HEK293 (cell line): Measurements from ENCODE around the gene TIMP2.

Source experiments
- CTCF ChIA-PET: fragments of 350-600 bp; formaldehyde crosslinking; extraction: SDS; loops from one replicate; lab custom pipeline; 2021; ENCODE audit warnings: antibody characterized with exemption; lab: Yijun Ruan, JAX
- POLR2A ChIA-PET: fragments of 300-600 bp; formaldehyde crosslinking; extraction: SDS; loops from one replicate; lab custom pipeline; 2020; ENCODE audit warnings: antibody characterized with exemption, inconsistent platforms; lab: Yijun Ruan, JAX
- H3K27ac ChIP-seq: fragments of 200-500 bp; sonication (Bioruptor generic); 2 replicates; pipeline ENCODE4 v1.5.1; 2014; ENCODE audit warnings: low read depth, low read length, control low read depth, inconsistent platforms; ENCODE audit errors: extremely low read depth
- H3K36me3 ChIP-seq, 2 experiments: fragments of 200-500 bp in 1 of 2; sonication (Bioruptor generic) in 1 of 2; 1 replicate in 1 of 2; 2 replicates in 1 of 2; pipeline ENCODE4 v1.5.1; 2014 to 2017; ENCODE audit warnings: inconsistent platforms in 2 of 2, low read length in 2 of 2; ENCODE audit not compliant: control insufficient read depth in 2 of 2, insufficient read depth in 1 of 2
- H3K4me1 ChIP-seq: fragments of 200-500 bp; sonication (Bioruptor generic); 2 replicates; pipeline ENCODE4 v1.5.1; 2014; ENCODE audit warnings: mild to moderate bottlenecking, low read length, inconsistent platforms; ENCODE audit not compliant: control insufficient read depth, insufficient read depth
- H3K4me3 ChIP-seq: 2 replicates; pipeline ENCODE4 v1.5.1; 2011; ENCODE audit warnings: low read depth, mild to moderate bottlenecking, control low read depth, low read length, moderate library complexity
- H3K9me3 ChIP-seq: fragments of 200-500 bp; sonication (Bioruptor generic); 2 replicates; pipeline ENCODE4 v1.5.1; 2014; ENCODE audit warnings: low read depth, low read length, inconsistent platforms; ENCODE audit not compliant: control insufficient read depth, insufficient read depth
- GLI4 ChIP-seq: fragments of 450-650 bp; formaldehyde crosslinking; IDR thresholded peaks from 2 replicates; pipeline ENCODE4 v1.5.1; 2016; ENCODE audit warnings: missing biosample characterization, missing genetic modification characterization
- OVOL3 ChIP-seq: fragments of 450-650 bp; formaldehyde crosslinking; IDR thresholded peaks from 2 replicates; pipeline ENCODE4 v1.5.1; 2016; ENCODE audit warnings: missing biosample characterization, missing genetic modification characterization
- ZNF121 ChIP-seq: fragments of 450-650 bp; formaldehyde crosslinking; IDR thresholded peaks from 2 replicates; pipeline ENCODE4 v1.5.1; 2016; ENCODE audit warnings: missing biosample characterization, missing genetic modification characterization
- ZNF146 ChIP-seq: fragments of 450-650 bp; formaldehyde crosslinking; IDR thresholded peaks from 2 replicates; pipeline ENCODE4 v1.5.1; 2016; ENCODE audit warnings: missing biosample characterization, missing genetic modification characterization
- ZNF157 ChIP-seq: fragments of 450-650 bp; formaldehyde crosslinking; IDR thresholded peaks from 2 replicates; pipeline ENCODE4 v1.5.1; 2016; ENCODE audit warnings: missing biosample characterization, missing genetic modification characterization
- ZNF223 ChIP-seq: fragments of 450-650 bp; formaldehyde crosslinking; IDR thresholded peaks from 2 replicates; pipeline ENCODE4 v1.5.1; 2016; ENCODE audit warnings: missing biosample characterization, missing genetic modification characterization
- ZNF423 ChIP-seq: fragments of 450-650 bp; formaldehyde crosslinking; IDR thresholded peaks from 2 replicates; pipeline ENCODE4 v1.5.1; 2016; ENCODE audit warnings: missing biosample characterization, missing genetic modification characterization
- ZNF555 ChIP-seq: fragments of 450-650 bp; formaldehyde crosslinking; conservative IDR thresholded peaks from 2 replicates; pipeline ENCODE4 v1.5.1; 2017; ENCODE audit warnings: missing biosample characterization, mild to moderate bottlenecking, missing genetic modification characterization, inconsistent platforms
- ZNF558 ChIP-seq: fragments of 450-650 bp; formaldehyde crosslinking; IDR thresholded peaks from 2 replicates; pipeline ENCODE4 v1.5.1; 2016; ENCODE audit warnings: missing biosample characterization, missing genetic modification characterization
- ZNF626 ChIP-seq: fragments of 450-650 bp; sonication (Bioruptor Pico); formaldehyde crosslinking; IDR thresholded peaks from 2 replicates; pipeline ENCODE4 v1.5.1; 2018; ENCODE audit warnings: missing biosample characterization, missing genetic modification characterization, inconsistent platforms
- ZNF639 ChIP-seq: fragments of 450-650 bp; formaldehyde crosslinking; IDR thresholded peaks from 2 replicates; pipeline ENCODE4 v1.5.1; 2016; ENCODE audit warnings: missing biosample characterization, missing genetic modification characterization
- ZNF692 ChIP-seq: fragments of 450-650 bp; formaldehyde crosslinking; IDR thresholded peaks from 2 replicates; pipeline ENCODE4 v1.5.1; 2016; ENCODE audit warnings: missing biosample characterization, missing genetic modification characterization
- ZNF707 ChIP-seq: fragments of 450-650 bp; formaldehyde crosslinking; IDR thresholded peaks from 2 replicates; pipeline ENCODE4 v1.5.1; 2016; ENCODE audit warnings: missing biosample characterization, missing genetic modification characterization
- TF ChIP-seq, protein P1 (sequence below): fragments of 450-650 bp; formaldehyde crosslinking; IDR thresholded peaks from 2 replicates; pipeline ENCODE4 v1.5.1; 2017; ENCODE audit warnings: missing biosample characterization, missing genetic modification characterization

TIMP2 gene

GRCh38 chr17:78819806-78820792 is 105.1 kb downstream of the TIMP2 start:
- CTCF ChIA-PET, result interaction anchor here (0.6 to 1.0 kb wide), 3 partner anchors 7 to 51 kb away, joined by 3 read pairs; no protein-coding TSS in a partner anchor
- peaks cover 64 to 97% of the 10 kb centered on the region in 2 experiments for H3K36me3 ChIP-seq
- POLR2A ChIA-PET, result no interaction called here
- H3K9me3 ChIP-seq, result no peaks in the 10 kb centered on the region
- no peaks in the 10 kb centered on the region for H3K4me1 ChIP-seq
- no peak for TF ChIP-seq ZNF639 (tag by site-specific recombination)
- TF ChIP-seq ZNF121, result peak; percentile 94
- no peak overlapping the region for H3K4me3 ChIP-seq
- no peak overlapping the region for H3K27ac ChIP-seq

DNA sequence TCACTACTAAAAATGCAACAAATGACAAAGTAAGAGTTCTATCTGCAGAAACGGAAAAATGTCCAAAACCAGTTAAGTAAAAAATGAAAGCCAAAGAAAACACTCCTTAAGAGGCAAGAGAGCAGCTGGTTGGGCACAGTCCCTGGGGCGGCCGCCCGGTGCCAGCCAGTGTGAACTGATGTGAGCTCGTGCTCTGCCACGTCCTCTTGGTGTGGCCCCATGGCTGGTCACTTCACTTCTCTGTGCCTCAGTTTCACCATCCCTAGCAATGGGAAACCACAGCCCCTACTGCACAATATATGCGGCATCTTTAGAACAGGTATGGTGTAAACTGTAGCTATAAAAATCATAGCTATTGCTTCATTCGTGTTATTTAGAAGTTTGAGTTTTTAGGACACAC is 105.8 kb downstream of the TIMP2 start:
- ChIA-PET CTCF (interaction anchor here (0.6 to 1.2 kb wide), 6 partner anchors 8 to 322 kb away, joined by 3 to 7 read pairs (median 3); no protein-coding TSS in a partner anchor), POLR2A (no interaction called here)
- Histone ChIP-seq H3K4me3 (no peak overlapping the region), H3K4me1 (no peaks in the 10 kb centered on the region), H3K36me3 (peaks cover 70 to 97% of the 10 kb centered on the region in 2 experiments), H3K9me3 (no peaks in the 10 kb centered on the region), H3K27ac (no peak overlapping the region)
- no peak for TF ChIP-seq ZNF157
- no peak for TF ChIP-seq ZNF223 (tag by site-specific recombination)
- TF ChIP-seq, all 188 proteins: peak for 0

- CTCF ChIA-PET, result interaction anchor here (0.6 to 1.2 kb wide), 5 partner anchors 8 to 322 kb away, joined by 3 to 7 read pairs (median 3); no protein-coding TSS in a partner anchor
- Histone ChIP-seq H3K27ac (no peak overlapping the region), H3K4me3 (no peak overlapping the region), H3K9me3 (no peaks in the 10 kb centered on the region), H3K36me3 (peaks cover 70 to 97% of the 10 kb centered on the region in 2 experiments), H3K4me1 (no peaks in the 10 kb centered on the region)
- TF ChIP-seq ZNF692 (tag by site-specific recombination) (no peak), ZNF423 (tag by site-specific recombination) (no peak), GLI4 (tag by site-specific recombination) (no peak), ZNF555 (tag by site-specific recombination) (no peak), ZNF146 (tag by site-specific recombination) (no peak), OVOL3 (tag by site-specific recombination) (no peak), ZNF707 (no peak), ZNF626 (tag by site-specific recombination) (no peak), ZNF558 (tag by site-specific recombination) (no peak)
- TF ChIP-seq, protein P1, sequence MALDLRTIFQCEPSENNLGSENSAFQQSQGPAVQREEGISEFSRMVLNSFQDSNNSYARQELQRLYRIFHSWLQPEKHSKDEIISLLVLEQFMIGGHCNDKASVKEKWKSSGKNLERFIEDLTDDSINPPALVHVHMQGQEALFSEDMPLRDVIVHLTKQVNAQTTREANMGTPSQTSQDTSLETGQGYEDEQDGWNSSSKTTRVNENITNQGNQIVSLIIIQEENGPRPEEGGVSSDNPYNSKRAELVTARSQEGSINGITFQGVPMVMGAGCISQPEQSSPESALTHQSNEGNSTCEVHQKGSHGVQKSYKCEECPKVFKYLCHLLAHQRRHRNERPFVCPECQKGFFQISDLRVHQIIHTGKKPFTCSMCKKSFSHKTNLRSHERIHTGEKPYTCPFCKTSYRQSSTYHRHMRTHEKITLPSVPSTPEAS (tag by site-specific recombination), result no peak
- POLR2A ChIA-PET, result no interaction called here
These were observed 106.3 kb downstream of the TIMP2 start for GRCh38 chr17:78818932-78819331.
